ENCODE measurements around the gene TXLNG.

The TXLNG gene

GRCh38 chrX:16786139-16786790, at the start of gene TXLNG:
Gene TXLNG, plus strand, starts transcription at chrX:16786466. Its CDS starts 22 bp downstream, at chrX:16786488.
- peak within 1 kb of the TSS; percentile 70 for H3K4me3 ChIP-seq (ENCODE audit: low read depth, low read length)
- TF ChIP-seq CTCF (IDR thresholded peaks at IDR 0.05; ENCODE audit: low read depth, low read length): no peak

GRCh38 chrX:16737024-16737423, 49.2 kb upstream of the TXLNG start:
- H3K4me3 ChIP-seq (ENCODE audit: low read depth, low read length): no peak overlapping the region
- no peak for TF ChIP-seq CTCF (IDR thresholded peaks at IDR 0.05; ENCODE audit: low read depth, low read length)

GRCh38 chrX:16739574-16739973, 46.7 kb upstream of the TXLNG start:
- no peak for TF ChIP-seq CTCF (IDR thresholded peaks at IDR 0.05; ENCODE audit: low read depth, low read length)
- no peak overlapping the region for H3K4me3 ChIP-seq (ENCODE audit: low read depth, low read length)

- no peak overlapping the region for H3K4me3 ChIP-seq (ENCODE audit: low read depth, low read length)
- peak; percentile 40 for TF ChIP-seq CTCF (IDR thresholded peaks at IDR 0.05; ENCODE audit: low read depth, low read length)
Observed at GRCh38 chrX:16743604-16744325, 42.5 kb upstream of the TXLNG start.

- H3K4me3 ChIP-seq (ENCODE audit: low read depth, low read length): no peak overlapping the region
- no peak for TF ChIP-seq CTCF (IDR thresholded peaks at IDR 0.05; ENCODE audit: low read depth, low read length)
Observed at GRCh38 chrX:16745102-16745501, 41.2 kb upstream of the TXLNG start.

- no peak overlapping the region for H3K4me3 ChIP-seq (ENCODE audit: low read depth, low read length)
- TF ChIP-seq CTCF (IDR thresholded peaks at IDR 0.05; ENCODE audit: low read depth, low read length): no peak
Observed at GRCh38 chrX:16745659-16746058, 40.6 kb upstream of the TXLNG start.

GRCh38 chrX:16748425-16748824, 37.8 kb upstream of the TXLNG start:
- no peak for TF ChIP-seq CTCF (IDR thresholded peaks at IDR 0.05; ENCODE audit: low read depth, low read length)
- no peak overlapping the region for H3K4me3 ChIP-seq (ENCODE audit: low read depth, low read length)

All from WI38 (cell line).